Left lung (tissue), 10 donors: ENCODE results near the gene TMEM79. TPM values are rescaled to one million over a fixed set of nuclear protein-coding genes. Genes with fewer than 3 reads are reported as not detected.
A peak's percentile ranks its signal among the peaks of the same experiment; 100 is the strongest.

Source experiments
- ATAC-seq: fragments of 200-7000 bp; cut with Tn5 transposase; one replicate; pipeline ENCODE4 v1.9.1; 2020; ENCODE audit warnings: moderate library complexity
- DNase-seq, 4 donors: peaks; one replicate each; pipeline ENCODE4 v3.0.0-alpha.2; 2013 to 2020
- H3K27ac ChIP-seq, 2 donors: fragments of 200-600 bp; sonication (generic) in 1 of 2; one replicate each; pipeline versions ENCODE4 v1.5.0 to v1.8.0; 2020 to 2021
- H3K27me3 ChIP-seq, 2 donors: fragments of 200-600 bp; sonication (generic) in 1 of 2; one replicate each; pipeline versions ENCODE4 v1.5.0 to v1.8.0; 2020 to 2021
- H3K36me3 ChIP-seq, 2 donors: fragments of 200-600 bp; sonication (generic) in 1 of 2; one replicate each; pipeline versions ENCODE4 v1.5.0 to v1.8.0; 2020 to 2021
- H3K4me1 ChIP-seq, 2 donors: fragments of 200-600 bp; one replicate each; pipeline ENCODE4 v1.8.0; 2021
- H3K4me3 ChIP-seq, 2 donors: fragments of 200-600 bp; sonication (generic) in 1 of 2; one replicate each; pipeline versions ENCODE4 v1.5.0 to v1.8.0; 2020 to 2021; ENCODE audit warnings: mild to moderate bottlenecking in 1 of 2
- H3K9me3 ChIP-seq, 2 donors: fragments of 200-600 bp; sonication (generic) in 1 of 2; one replicate each; pipeline versions ENCODE4 v1.5.0 to v1.8.0; 2020 to 2021
- CTCF ChIP-seq, 2 donors: fragments of 200-600 bp; sonication (generic) in 1 of 2; IDR thresholded peaks; one replicate each; pipeline versions ENCODE4 v1.5.0 to v1.8.0; 2021; ENCODE audit warnings: antibody characterized with exemption in 2 of 2
- intact Hi-C, 2 donors: fragments of 100-400 bp; cut with DNase I; formaldehyde crosslinking; loops; one replicate each; pipeline versions ENCODE4 v1.11.2 to v1.14.2; 2022
- polyA plus RNA-seq, 6 donors: library from polyadenylated mRNA; unstranded; fragments of 120-200 nt; gene quantifications; one replicate each; pipeline ENCODE4 v1.2.1, GENCODE V29; 2013; ENCODE audit not compliant: insufficient read length in 6 of 6
- total RNA-seq, 2 donors: library from RNA; stranded (reverse); fragmentation: NEBNext Ultra II Directional; extraction: Animal tissue kit (Norgen Biotek cat#: 25700); gene quantifications; one replicate each; pipeline ENCODE4 v1.2.1, GENCODE V29; 2021
- donor health status: DM: no; HTN: yes; CAD: no.
- donor health status: DM: no; HTN: no; CAD: no.

Gene TMEM79
- total and polyA plus RNA-seq, 8 donors, result 3.5 to 10.3 (median 8.7) TPM

GRCh38 chr1:156281281-156281680 is 2.8 kb upstream of the TMEM79 start:
- Histone ChIP-seq H3K27ac (peak overlapping the region in 1 of 2 donors; percentile 96), H3K9me3 (no peaks in the 10 kb centered on the region), H3K27me3 (no peaks in the 10 kb centered on the region), H3K4me3 (peak overlapping the region in 1 of 2 donors; percentile 83), H3K4me1 (peaks cover 16 to 51% of the 10 kb centered on the region in 2 donors), H3K36me3 (peaks cover 0 to 43% of the 10 kb centered on the region in 2 donors)
- no peak for TF ChIP-seq CTCF (IDR thresholded peaks at IDR 0.05)
- intact Hi-C loops, result no loop called here
- ATAC-seq (peak; percentile 2), DNase-seq (no peak)

- Histone ChIP-seq H3K36me3 (peaks cover 0 to 37% of the 10 kb centered on the region in 2 donors), H3K4me1 (peaks cover 16 to 46% of the 10 kb centered on the region in 2 donors), H3K9me3 (no peaks in the 10 kb centered on the region), H3K27ac (peak overlapping the region; percentile 89 to 96), H3K4me3 (peak overlapping the region; percentile 81 to 83), H3K27me3 (no peaks in the 10 kb centered on the region)
- ATAC-seq (peak; percentile 32), DNase-seq (peak in 1 of 4 donors; percentile 56)
- TF ChIP-seq CTCF (IDR thresholded peaks at IDR 0.05), result no peak
- intact Hi-C loops, result no loop called here
These were observed 2.2 kb upstream of the TMEM79 start for GRCh38 chr1:156281693-156282478.

- Histone ChIP-seq H3K4me3 (peak within 1 kb of the TSS; percentile 81 to 83), H3K36me3 (peaks cover 0 to 29% of the 10 kb centered on the region in 2 donors), H3K27ac (peak within 1 kb of the TSS; percentile 89 to 96), H3K9me3 (no peaks in the 10 kb centered on the region), H3K27me3 (no peaks in the 10 kb centered on the region), H3K4me1 (peaks cover 16 to 39% of the 10 kb centered on the region in 2 donors)
- intact Hi-C loops, result no loop called here
- DNase-seq (peak; percentile 97 to 99 (median 98)), ATAC-seq (peak; percentile 94)
- peak in 1 of 2 donors; percentile 25 for TF ChIP-seq CTCF (IDR thresholded peaks at IDR 0.05)
These were observed 1.5 kb upstream of the TMEM79 start, which contains the start of gene SMG5 for GRCh38 chr1:156282479-156283222. SMG5 (minus strand) TSS chr1:156282825; CDS start chr1:156282680, 145 bp downstream.

GRCh38 chr1:156283521-156283920 is 604 bp upstream of the TMEM79 start:
- H3K27ac ChIP-seq, result peak overlapping the region in 1 of 2 donors; percentile 96
- DNase-seq, result no peak
- no peak for ATAC-seq

More at GRCh38 chr1:156283521-156283920, 604 bp upstream of the TMEM79 start:
- H3K4me1 ChIP-seq, result peaks cover 16 to 36% of the 10 kb centered on the region in 2 donors
- peak overlapping the region; percentile 81 to 83 for H3K4me3 ChIP-seq
- H3K27me3 ChIP-seq, result no peaks in the 10 kb centered on the region
- intact Hi-C loops, result no loop called here
- no peaks in the 10 kb centered on the region for H3K9me3 ChIP-seq
- peaks cover 0 to 24% of the 10 kb centered on the region in 2 donors for H3K36me3 ChIP-seq
- TF ChIP-seq CTCF (IDR thresholded peaks at IDR 0.05), result no peak
